IMR-90 (cell line): ENCODE measurements around the gene IGF2BP3. TPM values are rescaled to one million over a fixed set of nuclear protein-coding genes. Genes with fewer than 3 reads are reported as not detected.

Experiments
- ATAC-seq: fragments of 200-7000 bp; cut with Tn5 transposase; 2 replicates; pipeline ENCODE4 v1.9.1; 2020; ENCODE audit warnings: low read depth, mild to moderate bottlenecking, moderate library complexity
- BruUV-seq: library from RNA; stranded (reverse); fragments of 400-500 nt; replicated peaks from 2 replicates; lab custom pipeline; 2021; lab: Mats Ljungman, UMichigan
- CTCF ChIA-PET: fragments of 300-600 bp; formaldehyde crosslinking; extraction: SDS; loops from one replicate; lab custom pipeline; 2021; ENCODE audit warnings: antibody characterized with exemption; lab: Yijun Ruan, JAX
- POLR2A ChIA-PET: fragments of 300-600 bp; sonication (Branson Sonifier 250); formaldehyde crosslinking; loops from one replicate; lab custom pipeline; 2022; ENCODE audit warnings: antibody characterized with exemption; ENCODE audit not compliant: unreplicated experiment; lab: Charles Lee
- DNase-seq: peaks from one replicate; pipeline ENCODE4 v3.0.0; 2013
- H2AFZ ChIP-seq: replicated peaks from 2 replicates; pipeline ENCODE3; 2013; ENCODE audit warnings: low read length, mild to moderate bottlenecking; ENCODE audit not compliant: poor library complexity
- H2AK5ac ChIP-seq: 2 replicates; pipeline ENCODE4 v1.6.1; 2013; ENCODE audit warnings: low read depth, low read length, inconsistent platforms
- H2AK9ac ChIP-seq: replicated peaks from 2 replicates; pipeline ENCODE3; 2013; ENCODE audit warnings: mild to moderate bottlenecking, low read depth, low read length, moderate library complexity; ENCODE audit not compliant: poor library complexity
- H2BK120ac ChIP-seq: 2 replicates; pipeline ENCODE4 v1.6.1; 2013; ENCODE audit warnings: low read depth, low read length, inconsistent platforms
- H2BK15ac ChIP-seq: 3 replicates; pipeline ENCODE4 v1.6.1; 2013; ENCODE audit warnings: low read depth, low read length, inconsistent platforms
- H2BK20ac ChIP-seq: 2 replicates; pipeline ENCODE4 v1.6.1; 2013; ENCODE audit warnings: low read depth, mild to moderate bottlenecking, inconsistent platforms, low read length, moderate library complexity
- H2BK5ac ChIP-seq: 2 replicates; pipeline ENCODE4 v1.6.1; 2013; ENCODE audit warnings: mild to moderate bottlenecking, low read depth, low read length, inconsistent platforms; ENCODE audit not compliant: poor library complexity, severe bottlenecking
- H3K14ac ChIP-seq: replicated peaks from 2 replicates; pipeline ENCODE4 v1.6.1; 2013; ENCODE audit warnings: low read depth, low read length, inconsistent platforms
- H3K18ac ChIP-seq: 2 replicates; pipeline ENCODE4 v1.6.1; 2013; ENCODE audit warnings: low read depth, low read length, control low read depth
- H3K23ac ChIP-seq: 2 replicates; pipeline ENCODE4 v1.6.1; 2013; ENCODE audit warnings: low read depth, low read length, inconsistent platforms
- H3K27ac ChIP-seq: 2 replicates; pipeline ENCODE4 v1.5.1; 2013; ENCODE audit warnings: mild to moderate bottlenecking, control low read depth, low read length; ENCODE audit not compliant: insufficient read depth
- H3K27me3 ChIP-seq: 2 replicates; pipeline ENCODE4 v1.6.1; 2013; ENCODE audit warnings: low read length; ENCODE audit not compliant: control insufficient read depth, insufficient read depth
- H3K36me3 ChIP-seq: 2 replicates; pipeline ENCODE4 v1.6.1; 2013; ENCODE audit warnings: low read length, mixed read lengths; ENCODE audit not compliant: control insufficient read depth, insufficient read depth
- H3K4ac ChIP-seq: 2 replicates; pipeline ENCODE4 v1.6.1; 2013; ENCODE audit warnings: low read depth, low read length, inconsistent platforms
- H3K4me1 ChIP-seq: 2 replicates; pipeline ENCODE4 v1.6.1; 2013; ENCODE audit warnings: low read length, mixed read lengths; ENCODE audit not compliant: control insufficient read depth, insufficient read depth
- H3K4me2 ChIP-seq: 2 replicates; pipeline ENCODE4 v1.6.1; 2013; ENCODE audit warnings: low read depth, mild to moderate bottlenecking, control low read depth, low read length, moderate library complexity
- H3K4me3 ChIP-seq: 2 replicates; pipeline ENCODE4 v1.5.1; 2013; ENCODE audit warnings: low read depth, mild to moderate bottlenecking, control low read depth, low read length, moderate library complexity; ENCODE audit not compliant: insufficient read depth
- H3K56ac ChIP-seq: 2 replicates; pipeline ENCODE4 v1.6.1; 2013; ENCODE audit warnings: low read length, inconsistent platforms; ENCODE audit not compliant: insufficient read depth; ENCODE audit errors: extremely low read depth
- H3K79me1 ChIP-seq, 2 experiments: 2 replicates each; pipeline ENCODE4 v1.6.1; 2013; ENCODE audit warnings: low read length in 2 of 2, inconsistent platforms in 1 of 2, low read depth in 1 of 2
- H3K9ac ChIP-seq: 2 replicates; pipeline ENCODE4 v1.6.1; 2013; ENCODE audit warnings: low read depth, low read length, control low read depth
- H3K9me1 ChIP-seq: 2 replicates; pipeline ENCODE4 v1.6.1; 2013; ENCODE audit warnings: low read length, inconsistent platforms; ENCODE audit not compliant: insufficient read depth
- H3K9me3 ChIP-seq: 2 replicates; pipeline ENCODE4 v1.6.1; 2013; ENCODE audit warnings: low read length; ENCODE audit not compliant: control insufficient read depth, insufficient read depth
- H4K20me1 ChIP-seq: 2 replicates; pipeline ENCODE4 v1.6.1; 2013; ENCODE audit warnings: low read length, inconsistent platforms; ENCODE audit not compliant: insufficient read depth
- H4K5ac ChIP-seq: 2 replicates; pipeline ENCODE4 v1.6.1; 2013; ENCODE audit warnings: mild to moderate bottlenecking, low read depth, low read length, control low read depth
- H4K8ac ChIP-seq, 2 experiments: 2 replicates each; pipeline ENCODE4 v1.6.1; 2013; ENCODE audit warnings: low read depth in 2 of 2, low read length in 2 of 2, control low read depth in 1 of 2, inconsistent platforms in 1 of 2
- H4K91ac ChIP-seq: 2 replicates; pipeline ENCODE4 v1.6.1; 2013; ENCODE audit warnings: low read depth, low read length, inconsistent platforms; ENCODE audit not compliant: insufficient read depth
- BHLHE40 ChIP-seq: fragments of 150-350 bp; IDR thresholded peaks from 2 replicates; pipeline ENCODE4 v1.6.1; 2016; ENCODE audit warnings: mild to moderate bottlenecking, low read depth, low read length
- CEBPB ChIP-seq: IDR thresholded peaks from 2 replicates; pipeline ENCODE4 v1.6.1; 2012; ENCODE audit warnings: low read depth, low read length, improper control_type of control experiment
- CHD1 ChIP-seq: IDR thresholded peaks from 2 replicates; pipeline ENCODE4 v1.6.1; 2012; ENCODE audit warnings: low read depth, low read length, improper control_type of control experiment
- FOS ChIP-seq: fragments of 150-350 bp; IDR thresholded peaks from 2 replicates; pipeline ENCODE4 v1.6.1; 2016; ENCODE audit warnings: low read depth, low read length
- MAFK ChIP-seq: IDR thresholded peaks from 2 replicates; pipeline ENCODE4 v1.6.1; 2012; ENCODE audit warnings: low read depth, low read length, improper control_type of control experiment
- MAZ ChIP-seq: IDR thresholded peaks from 2 replicates; pipeline ENCODE4 v1.6.1; 2012; ENCODE audit warnings: low read depth, mild to moderate bottlenecking, low read length, improper control_type of control experiment, moderate library complexity, borderline replicate concordance
- MXI1 ChIP-seq: IDR thresholded peaks from 2 replicates; pipeline ENCODE4 v1.6.1; 2012; ENCODE audit warnings: low read depth, mild to moderate bottlenecking, low read length, moderate library complexity, borderline replicate concordance
- NFE2L2 ChIP-seq: fragments of 150-350 bp; IDR thresholded peaks from 2 replicates; pipeline ENCODE4 v1.6.1; 2016; ENCODE audit warnings: low read depth, mild to moderate bottlenecking, low read length
- POLR2A ChIP-seq: IDR thresholded peaks from 2 replicates; pipeline ENCODE4 v1.6.1; 2012; ENCODE audit warnings: mild to moderate bottlenecking, low read depth, low read length
- RAD21 ChIP-seq: IDR thresholded peaks from 2 replicates; pipeline ENCODE4 v1.6.1; 2012; ENCODE audit warnings: low read length, improper control_type of control experiment
- RCOR1 ChIP-seq: IDR thresholded peaks from 2 replicates; pipeline ENCODE4 v1.6.1; 2012; ENCODE audit warnings: mild to moderate bottlenecking, low read length, improper control_type of control experiment; ENCODE audit not compliant: insufficient replicate concordance
- RFX5 ChIP-seq: IDR thresholded peaks from 2 replicates; pipeline ENCODE4 v1.8.0; 2012; ENCODE audit warnings: low read depth, mild to moderate bottlenecking, low read length, moderate library complexity
- SMC3 ChIP-seq: fragments of 150-350 bp; IDR thresholded peaks from 2 replicates; pipeline ENCODE4 v1.6.1; 2016; ENCODE audit warnings: low read depth, mild to moderate bottlenecking, antibody characterized with exemption, low read length, moderate library complexity
- WGBS, 2 experiments: methylation state at CpG; one replicate each; pipeline versions ENCODE4 v1.1.5 to v1.1.7; 2013; ENCODE audit warnings: missing lambda C conversion rate in 2 of 2; ENCODE audit not compliant: insufficient read length in 1 of 2; ENCODE audit errors: extremely low coverage in 2 of 2; 5-methylcytosine and 5-hydroxymethylcytosine counted together
- dilution Hi-C: fragments of 300-500 bp; cut with HindIII; formaldehyde crosslinking; loops from one replicate; pipeline ENCODE4 v1.14.3; 2018; ENCODE audit warnings: low sequenced_read_pairs; ENCODE audit not compliant: unreplicated experiment
- in situ Hi-C: fragments of 300-500 bp; cut with MboI; formaldehyde crosslinking; loops from 3 replicates; pipeline ENCODE4 v1.14.3; 2019; ENCODE audit warnings: low sequenced_read_pairs, inconsistent platforms, mixed read lengths
- intact Hi-C: fragments of 100-400 bp; cut with micrococcal nuclease; formaldehyde crosslinking; loops from 2 replicates; pipeline ENCODE4 v1.10.0; 2022
- polyA plus RNA-seq, 3 experiments: library from polyadenylated mRNA; depleted of rRNA; stranded (reverse); fragments of >200 nt; gene quantifications; 2 replicates each; pipeline ENCODE4 v1.2.3, GENCODE V29; 2012; ENCODE audit warnings: low replicate concordance in 1 of 3
- total RNA-seq: library from RNA; depleted of rRNA; stranded (reverse); fragments of >200 nt; gene quantifications from 2 replicates; pipeline ENCODE4 v1.2.3, GENCODE V29; 2012
- TF ChIP-seq, protein P1 (sequence below): fragments of 150-350 bp; IDR thresholded peaks from 2 replicates; pipeline ENCODE4 v1.6.1; 2017; ENCODE audit warnings: mild to moderate bottlenecking, antibody characterized with exemption, low read length, low read depth
- TF ChIP-seq, protein P2 (sequence below): fragments of 150-350 bp; IDR thresholded peaks from 2 replicates; pipeline ENCODE4 v1.6.1; 2016; ENCODE audit warnings: low read depth, mild to moderate bottlenecking, low read length, moderate library complexity, borderline replicate concordance
- TF ChIP-seq, protein P3 (sequence below): conservative IDR thresholded peaks from 2 replicates; pipeline ENCODE4 v1.5.1; 2012; ENCODE audit warnings: mild to moderate bottlenecking, low read depth, low read length, improper control_type of control experiment

IGF2BP3 gene
- total and polyA plus RNA-seq, 2 of the 4 experiments (the other 2 are of a cell fraction), result 50.9 to 59.3 TPM

DNA sequence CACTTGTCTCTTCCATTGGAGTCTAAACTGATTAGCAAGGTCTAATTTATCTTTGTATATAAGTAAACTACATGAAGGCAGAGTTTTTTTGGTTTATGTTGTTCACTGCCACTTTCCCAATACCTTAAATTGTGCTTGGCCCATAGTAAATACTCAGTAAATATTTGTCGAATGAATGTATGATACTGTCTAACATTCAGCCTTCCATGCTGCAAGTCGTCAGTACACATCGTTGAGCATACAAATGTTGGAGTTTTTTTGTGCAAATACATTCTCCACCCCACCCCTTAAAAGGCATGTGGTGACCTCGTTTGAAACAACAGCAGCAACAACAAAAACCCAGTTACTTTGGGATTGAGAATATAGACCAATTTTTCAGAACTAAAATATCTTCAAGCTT, 17.4 kb upstream of the IGF2BP3 start:
- no peak overlapping the region for H2AFZ ChIP-seq
- no peak overlapping the region for H3K27ac ChIP-seq
- no peaks in the 10 kb centered on the region for H3K9me1 ChIP-seq
- H3K4ac ChIP-seq, result no peak overlapping the region
- peaks cover 0 to 11% of the 10 kb centered on the region in 2 experiments; a peak in 3 of 4 replicates for H3K79me1 ChIP-seq
- ChIA-PET POLR2A (no interaction called here), CTCF (interaction anchor here (0.7 to 1.1 kb wide), 2 partner anchors 11 to 215 kb away, joined by 3 read pairs; no protein-coding TSS in a partner anchor)
- no peak overlapping the region for H2BK5ac ChIP-seq
- H3K9ac ChIP-seq, result no peak overlapping the region
- no peaks in the 10 kb centered on the region for H3K27me3 ChIP-seq
- H4K8ac ChIP-seq, result no peak overlapping the region
- no peak for ATAC-seq
- H3K23ac ChIP-seq, result no peak overlapping the region
- H2BK15ac ChIP-seq, result no peak overlapping the region
- no peaks in the 10 kb centered on the region for H3K9me3 ChIP-seq
- H2AK9ac ChIP-seq, result no peak overlapping the region
- no peak overlapping the region for H3K4me3 ChIP-seq
- H4K5ac ChIP-seq, result no peak overlapping the region
- no peak overlapping the region for H2BK120ac ChIP-seq
- intact Hi-C loops (no loop called here), in situ Hi-C loops (no loop called here), dilution Hi-C loops (no loop called here)
- TF ChIP-seq NFE2L2 (no peak), CEBPB (no peak), FOS (no peak), CHD1 (no peak), SMC3 (no peak), RFX5 (no peak), RAD21 (no peak), MAZ (no peak), RCOR1 (no peak), MXI1 (no peak), BHLHE40 (no peak), MAFK (no peak), POLR2A (no peak)
- TF ChIP-seq, protein P1, sequence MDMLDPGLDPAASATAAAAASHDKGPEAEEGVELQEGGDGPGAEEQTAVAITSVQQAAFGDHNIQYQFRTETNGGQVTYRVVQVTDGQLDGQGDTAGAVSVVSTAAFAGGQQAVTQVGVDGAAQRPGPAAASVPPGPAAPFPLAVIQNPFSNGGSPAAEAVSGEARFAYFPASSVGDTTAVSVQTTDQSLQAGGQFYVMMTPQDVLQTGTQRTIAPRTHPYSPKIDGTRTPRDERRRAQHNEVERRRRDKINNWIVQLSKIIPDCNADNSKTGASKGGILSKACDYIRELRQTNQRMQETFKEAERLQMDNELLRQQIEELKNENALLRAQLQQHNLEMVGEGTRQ, result no peak
- TF ChIP-seq, protein P2, sequence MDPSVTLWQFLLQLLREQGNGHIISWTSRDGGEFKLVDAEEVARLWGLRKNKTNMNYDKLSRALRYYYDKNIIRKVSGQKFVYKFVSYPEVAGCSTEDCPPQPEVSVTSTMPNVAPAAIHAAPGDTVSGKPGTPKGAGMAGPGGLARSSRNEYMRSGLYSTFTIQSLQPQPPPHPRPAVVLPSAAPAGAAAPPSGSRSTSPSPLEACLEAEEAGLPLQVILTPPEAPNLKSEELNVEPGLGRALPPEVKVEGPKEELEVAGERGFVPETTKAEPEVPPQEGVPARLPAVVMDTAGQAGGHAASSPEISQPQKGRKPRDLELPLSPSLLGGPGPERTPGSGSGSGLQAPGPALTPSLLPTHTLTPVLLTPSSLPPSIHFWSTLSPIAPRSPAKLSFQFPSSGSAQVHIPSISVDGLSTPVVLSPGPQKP, result no peak
- TF ChIP-seq, protein P3, sequence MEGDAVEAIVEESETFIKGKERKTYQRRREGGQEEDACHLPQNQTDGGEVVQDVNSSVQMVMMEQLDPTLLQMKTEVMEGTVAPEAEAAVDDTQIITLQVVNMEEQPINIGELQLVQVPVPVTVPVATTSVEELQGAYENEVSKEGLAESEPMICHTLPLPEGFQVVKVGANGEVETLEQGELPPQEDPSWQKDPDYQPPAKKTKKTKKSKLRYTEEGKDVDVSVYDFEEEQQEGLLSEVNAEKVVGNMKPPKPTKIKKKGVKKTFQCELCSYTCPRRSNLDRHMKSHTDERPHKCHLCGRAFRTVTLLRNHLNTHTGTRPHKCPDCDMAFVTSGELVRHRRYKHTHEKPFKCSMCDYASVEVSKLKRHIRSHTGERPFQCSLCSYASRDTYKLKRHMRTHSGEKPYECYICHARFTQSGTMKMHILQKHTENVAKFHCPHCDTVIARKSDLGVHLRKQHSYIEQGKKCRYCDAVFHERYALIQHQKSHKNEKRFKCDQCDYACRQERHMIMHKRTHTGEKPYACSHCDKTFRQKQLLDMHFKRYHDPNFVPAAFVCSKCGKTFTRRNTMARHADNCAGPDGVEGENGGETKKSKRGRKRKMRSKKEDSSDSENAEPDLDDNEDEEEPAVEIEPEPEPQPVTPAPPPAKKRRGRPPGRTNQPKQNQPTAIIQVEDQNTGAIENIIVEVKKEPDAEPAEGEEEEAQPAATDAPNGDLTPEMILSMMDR, result no peak
- no peak overlapping the region for H2AK5ac ChIP-seq
- H3K56ac ChIP-seq, result no peak overlapping the region
- 0 out of 2 replicates have a peak, but pooled peaks cover 2% of the 10 kb centered on the region for H3K4me1 ChIP-seq
- H3K36me3 ChIP-seq, result peaks cover 2% of the 10 kb centered on the region; the same call in 1 of the 2 replicates
- H3K14ac ChIP-seq, result no peak overlapping the region
- H2BK20ac ChIP-seq, result no peak overlapping the region
- WGBS, 2 experiments, result no CpG with 5 or more reads among the region's 4 CpGs
- DNase-seq, result no peak
- no peak overlapping the region for H4K91ac ChIP-seq
- H3K4me2 ChIP-seq, result no peak overlapping the region
- H3K18ac ChIP-seq, result no peak overlapping the region
- BruUV-seq, result no TSS peak
- H4K20me1 ChIP-seq, result no peaks in the 10 kb centered on the region
